ENCODE results near the gene PGP.

The PGP gene

DNA sequence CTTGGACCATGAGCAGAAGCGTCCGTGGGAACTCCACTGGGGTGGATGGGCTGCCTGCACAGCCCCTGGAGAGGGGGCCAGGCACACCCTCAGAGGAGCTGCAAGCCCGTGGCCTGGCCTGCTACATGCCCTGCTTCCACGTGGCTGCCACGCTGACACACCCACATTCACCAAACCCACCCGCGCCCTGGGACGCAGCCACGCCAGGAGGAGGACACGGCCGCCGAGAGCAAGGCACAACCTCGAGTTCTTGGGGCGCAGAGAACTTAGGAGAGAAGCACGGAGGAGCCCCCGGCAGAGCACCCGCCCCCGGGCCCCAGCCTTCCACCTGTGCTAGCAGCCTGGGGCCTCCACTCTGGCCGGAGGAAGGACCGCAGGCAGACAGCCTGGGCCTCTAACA, 37.1 kb downstream of the PGP start:
- ChIA-PET CTCF (no interaction called here), POLR2A (interaction anchor here (0.9 to 1.1 kb wide), 2 partner anchors 15 to 22 kb away, joined by 3 to 4 read pairs; partner anchors contain the start of gene TRAF7)
- TF ChIP-seq TARDBP (IDR thresholded peaks at IDR 0.05), result no peak
- no peak for TF ChIP-seq ELF4 (IDR thresholded peaks at IDR 0.05)
- no peak for TF ChIP-seq CTBP1 (IDR thresholded peaks at IDR 0.05; ENCODE audit: borderline replicate concordance)
- DNase-seq (ENCODE audit: extremely low spot score), result no peak

DNA sequence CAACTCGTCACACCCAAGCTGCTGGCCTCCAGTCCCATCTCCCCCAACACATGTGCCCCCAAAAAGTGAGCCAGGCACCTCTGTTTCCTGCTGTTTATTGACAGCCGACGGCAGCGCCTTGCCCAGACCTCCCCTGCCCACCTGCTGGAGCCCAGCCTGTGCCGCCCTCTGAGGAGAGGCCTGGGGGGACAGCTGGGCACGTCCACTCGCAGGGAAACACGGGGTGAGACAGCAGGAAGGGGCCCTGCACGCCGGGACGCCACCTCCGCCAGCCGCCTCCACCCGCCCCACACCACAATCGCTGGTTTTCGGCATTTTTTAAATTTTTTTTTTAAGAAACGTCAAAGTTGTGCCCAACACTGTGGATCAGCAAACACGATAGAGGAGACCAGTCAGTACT, 37.5 kb downstream of the PGP start:
- ChIA-PET POLR2A (interaction anchor here (1.1 kb wide), 1 partner anchor 22 kb away, joined by 4 read pairs; the partner anchor contains the start of gene TRAF7), CTCF (interaction anchor here (0.7 kb wide), 1 partner anchor 109 kb away, joined by 4 read pairs; no protein-coding TSS in a partner anchor)
- TF ChIP-seq SUZ12 (IDR thresholded peaks at IDR 0.05) (no peak), PKNOX1 (IDR thresholded peaks at IDR 0.05) (no peak)
- no peak for DNase-seq (ENCODE audit: extremely low spot score)

- TF ChIP-seq FOXK2 (IDR thresholded peaks at IDR 0.05) (no peak), NFRKB (IDR thresholded peaks at IDR 0.05) (no peak), SP1 (IDR thresholded peaks at IDR 0.05) (no peak), ZNF384 (IDR thresholded peaks at IDR 0.05) (no peak), TARDBP (IDR thresholded peaks at IDR 0.05) (no peak), CTBP1 (IDR thresholded peaks at IDR 0.05; ENCODE audit: borderline replicate concordance) (no peak), FOXA1 (IDR thresholded peaks at IDR 0.05) (no peak), ARNT (IDR thresholded peaks at IDR 0.05) (no peak), ELF4 (IDR thresholded peaks at IDR 0.05) (no peak), BHLHE40 (IDR thresholded peaks at IDR 0.05; ENCODE audit: borderline replicate concordance) (no peak), LEF1 (IDR thresholded peaks at IDR 0.05; ENCODE audit: borderline replicate concordance) (no peak), SUZ12 (IDR thresholded peaks at IDR 0.05) (no peak), FOXM1 (IDR thresholded peaks at IDR 0.05; ENCODE audit: borderline replicate concordance) (no peak), HDGF (IDR thresholded peaks at IDR 0.05; ENCODE audit: borderline replicate concordance) (no peak), L3MBTL2 (conservative IDR thresholded peaks at IDR 0.05) (no peak), PKNOX1 (IDR thresholded peaks at IDR 0.05) (no peak)
- no peak for DNase-seq (ENCODE audit: extremely low spot score)
- POLR2A ChIA-PET, result no interaction called here
- CTCF ChIA-PET, result no interaction called here
These were observed 38.6 kb downstream of the PGP start for GRCh38 chr16:2176047-2176446.

GRCh38 chr16:2175454-2175853, 39.2 kb downstream of the PGP start:
- CTCF ChIA-PET, result no interaction called here
- POLR2A ChIA-PET, result no interaction called here
- DNase-seq (ENCODE audit: extremely low spot score), result no peak
- TF ChIP-seq L3MBTL2 (conservative IDR thresholded peaks at IDR 0.05) (no peak), BHLHE40 (IDR thresholded peaks at IDR 0.05; ENCODE audit: borderline replicate concordance) (no peak), FOXK2 (IDR thresholded peaks at IDR 0.05) (no peak), ZNF384 (IDR thresholded peaks at IDR 0.05) (no peak), PKNOX1 (IDR thresholded peaks at IDR 0.05) (no peak), FOXA1 (IDR thresholded peaks at IDR 0.05) (no peak)

DNA sequence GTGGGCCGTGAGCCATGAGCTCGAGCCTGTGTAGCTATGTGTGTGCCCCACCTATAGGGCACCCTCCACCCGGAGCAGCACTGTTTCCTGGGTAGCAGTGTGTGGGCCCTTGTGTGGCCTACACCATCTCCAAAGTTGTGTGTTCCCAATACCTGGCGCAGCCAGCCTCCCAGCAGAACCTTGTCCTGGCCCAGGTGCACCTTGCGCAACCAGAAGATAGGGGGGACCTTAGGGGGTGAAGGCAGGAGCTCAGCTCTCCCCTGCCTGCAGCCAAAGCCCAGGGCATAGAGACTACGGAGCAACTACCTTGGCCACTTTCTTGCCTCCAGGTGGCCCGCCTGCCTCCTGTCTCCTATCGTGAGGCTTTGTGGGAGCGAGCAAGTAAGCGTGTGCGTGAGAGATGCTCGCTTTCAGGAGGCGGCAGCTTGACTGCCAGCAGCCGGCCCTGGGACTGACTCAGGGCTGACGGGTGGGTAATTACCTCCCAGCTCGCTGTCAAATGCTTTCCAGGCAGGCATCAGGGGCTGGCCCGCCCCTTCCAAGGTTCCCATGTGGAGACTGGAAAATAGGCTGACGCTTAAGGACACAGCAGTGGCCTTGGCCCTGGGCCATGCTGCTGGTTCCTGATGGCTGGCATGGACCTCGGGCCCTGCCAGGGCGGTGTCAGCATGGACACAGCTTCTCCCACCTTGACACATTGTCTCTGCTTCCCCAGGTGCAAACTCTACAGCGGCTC, 40.1 kb downstream of the PGP start:
- POLR2A ChIA-PET, result interaction anchor here (2.8 kb wide), 1 partner anchor 19 kb away, joined by 27 read pairs; the partner anchor contains the start of gene TRAF7
- DNase-seq (ENCODE audit: extremely low spot score), result no peak
- no peak for TF ChIP-seq SUZ12 (IDR thresholded peaks at IDR 0.05)
- no peak for TF ChIP-seq FOXM1 (IDR thresholded peaks at IDR 0.05; ENCODE audit: borderline replicate concordance)
- no peak for TF ChIP-seq NFRKB (IDR thresholded peaks at IDR 0.05)
- no peak for TF ChIP-seq FOXK2 (IDR thresholded peaks at IDR 0.05)
- no peak for TF ChIP-seq ARNT (IDR thresholded peaks at IDR 0.05)
- no peak for TF ChIP-seq PKNOX1 (IDR thresholded peaks at IDR 0.05)
- TF ChIP-seq ELF4 (IDR thresholded peaks at IDR 0.05), result no peak
- no peak for TF ChIP-seq ZNF384 (IDR thresholded peaks at IDR 0.05)
- no peak for TF ChIP-seq LEF1 (IDR thresholded peaks at IDR 0.05; ENCODE audit: borderline replicate concordance)
- no peak for TF ChIP-seq HDGF (IDR thresholded peaks at IDR 0.05; ENCODE audit: borderline replicate concordance)
- no peak for TF ChIP-seq SP1 (IDR thresholded peaks at IDR 0.05)
- CTCF ChIA-PET, result no interaction called here

GRCh38 chr16:2173916-2174315, 40.7 kb downstream of the PGP start:
- ChIA-PET POLR2A (interaction anchor here (2.8 kb wide), 1 partner anchor 19 kb away, joined by 27 read pairs; the partner anchor contains the start of gene TRAF7), CTCF (no interaction called here)
- TF ChIP-seq NFRKB (IDR thresholded peaks at IDR 0.05), result no peak
- no peak for TF ChIP-seq HDGF (IDR thresholded peaks at IDR 0.05; ENCODE audit: borderline replicate concordance)
- TF ChIP-seq SUZ12 (IDR thresholded peaks at IDR 0.05), result no peak
- TF ChIP-seq LEF1 (IDR thresholded peaks at IDR 0.05; ENCODE audit: borderline replicate concordance), result no peak
- TF ChIP-seq FOXA1 (IDR thresholded peaks at IDR 0.05), result no peak
- no peak for TF ChIP-seq TARDBP (IDR thresholded peaks at IDR 0.05)
- TF ChIP-seq FOXK2 (IDR thresholded peaks at IDR 0.05), result no peak
- TF ChIP-seq ELF4 (IDR thresholded peaks at IDR 0.05), result no peak
- TF ChIP-seq PKNOX1 (IDR thresholded peaks at IDR 0.05), result no peak
- no peak for TF ChIP-seq ZNF384 (IDR thresholded peaks at IDR 0.05)
- no peak for TF ChIP-seq L3MBTL2 (conservative IDR thresholded peaks at IDR 0.05)
- TF ChIP-seq FOXM1 (IDR thresholded peaks at IDR 0.05; ENCODE audit: borderline replicate concordance), result no peak
- no peak for TF ChIP-seq BHLHE40 (IDR thresholded peaks at IDR 0.05; ENCODE audit: borderline replicate concordance)
- TF ChIP-seq SP1 (IDR thresholded peaks at IDR 0.05), result no peak
- TF ChIP-seq ARNT (IDR thresholded peaks at IDR 0.05), result no peak
- TF ChIP-seq CTBP1 (IDR thresholded peaks at IDR 0.05; ENCODE audit: borderline replicate concordance), result no peak
- DNase-seq (ENCODE audit: extremely low spot score), result no peak

All from HEK293T (cell line).